ENCODE data around the gene LGI1.

LGI1 gene

GRCh38 chr10:93844979-93845626 is 87.4 kb downstream of the LGI1 start:
- Histone ChIP-seq H3K4me1 (ENCODE audit: control insufficient read depth, insufficient read depth, low read length) (no peaks in the 10 kb centered on the region), H3K9me3 (ENCODE audit: control insufficient read depth, low read length) (no peaks in the 10 kb centered on the region), H3K4me3 (ENCODE audit: low read length) (no peak overlapping the region), H3K9ac (ENCODE audit: low read length) (no peak overlapping the region), H3K27me3 (ENCODE audit: control insufficient read depth, insufficient read depth, low read length) (no peaks in the 10 kb centered on the region), H3K36me3 (ENCODE audit: control insufficient read depth, insufficient read depth, low read length) (no peaks in the 10 kb centered on the region)

Data from mucosa of stomach (tissue), 1 donor.